Superior temporal gyrus (tissue), 1 donor: Measurements from ENCODE around the gene SMIM36.
"Not testable (repeated sequence)": the region's sequence is repeated elsewhere in the genome, so short reads cannot be mapped to it uniquely, and the experiment has no call there.

ENCODE experiments used
- DNase-seq: peaks from one replicate; pipeline ENCODE4 v3.0.0-alpha.2; 2016; ENCODE audit errors: extremely low spot score

The SMIM36 gene

GRCh38 chr17:55454906-55455474, 56.3 kb downstream of the SMIM36 start:
- no peak for DNase-seq

GRCh38 chr17:55453839-55454557, 57.3 kb downstream of the SMIM36 start:
- DNase-seq, result no peak

GRCh38 chr17:55452139-55452790, 59.0 kb downstream of the SMIM36 start:
- DNase-seq, result no peak

GRCh38 chr17:55451758-55452138, 59.5 kb downstream of the SMIM36 start:
- DNase-seq, result no peak

- no peak for DNase-seq
Observed at GRCh38 chr17:55451203-55451641, 60.0 kb downstream of the SMIM36 start.

GRCh38 chr17:55450232-55450825, 60.9 kb downstream of the SMIM36 start:
- DNase-seq, result no peak

GRCh38 chr17:55448681-55449080, 62.6 kb downstream of the SMIM36 start:
- no peak for DNase-seq

GRCh38 chr17:55446581-55447205, 64.6 kb downstream of the SMIM36 start:
- DNase-seq, result no peak

GRCh38 chr17:55446004-55446403, 65.2 kb downstream of the SMIM36 start:
- not testable (repeated sequence) for DNase-seq

- no peak for DNase-seq
Observed at GRCh38 chr17:55444471-55445441, 66.5 kb downstream of the SMIM36 start.

GRCh38 chr17:55443904-55444303, 67.3 kb downstream of the SMIM36 start:
- DNase-seq, result no peak

GRCh38 chr17:55442953-55443683, 68.1 kb downstream of the SMIM36 start:
- DNase-seq, result no peak

- DNase-seq, result no peak
Observed at GRCh38 chr17:55442462-55442861, 68.8 kb downstream of the SMIM36 start.

- no peak for DNase-seq
Observed at GRCh38 chr17:55441544-55441943, 69.7 kb downstream of the SMIM36 start.

- DNase-seq, result no peak
Observed at GRCh38 chr17:55440391-55440790, 70.9 kb downstream of the SMIM36 start.

GRCh38 chr17:55437159-55437605, 74.1 kb downstream of the SMIM36 start:
- no peak for DNase-seq

GRCh38 chr17:55436224-55437158, 74.8 kb downstream of the SMIM36 start:
- no peak for DNase-seq

- DNase-seq, result no peak
Observed at GRCh38 chr17:55435408-55435807, 75.8 kb downstream of the SMIM36 start.

GRCh38 chr17:55434721-55435120, 76.5 kb downstream of the SMIM36 start:
- no peak for DNase-seq
